Measurements from ENCODE around the gene SYTL1.

Gene SYTL1

DNA sequence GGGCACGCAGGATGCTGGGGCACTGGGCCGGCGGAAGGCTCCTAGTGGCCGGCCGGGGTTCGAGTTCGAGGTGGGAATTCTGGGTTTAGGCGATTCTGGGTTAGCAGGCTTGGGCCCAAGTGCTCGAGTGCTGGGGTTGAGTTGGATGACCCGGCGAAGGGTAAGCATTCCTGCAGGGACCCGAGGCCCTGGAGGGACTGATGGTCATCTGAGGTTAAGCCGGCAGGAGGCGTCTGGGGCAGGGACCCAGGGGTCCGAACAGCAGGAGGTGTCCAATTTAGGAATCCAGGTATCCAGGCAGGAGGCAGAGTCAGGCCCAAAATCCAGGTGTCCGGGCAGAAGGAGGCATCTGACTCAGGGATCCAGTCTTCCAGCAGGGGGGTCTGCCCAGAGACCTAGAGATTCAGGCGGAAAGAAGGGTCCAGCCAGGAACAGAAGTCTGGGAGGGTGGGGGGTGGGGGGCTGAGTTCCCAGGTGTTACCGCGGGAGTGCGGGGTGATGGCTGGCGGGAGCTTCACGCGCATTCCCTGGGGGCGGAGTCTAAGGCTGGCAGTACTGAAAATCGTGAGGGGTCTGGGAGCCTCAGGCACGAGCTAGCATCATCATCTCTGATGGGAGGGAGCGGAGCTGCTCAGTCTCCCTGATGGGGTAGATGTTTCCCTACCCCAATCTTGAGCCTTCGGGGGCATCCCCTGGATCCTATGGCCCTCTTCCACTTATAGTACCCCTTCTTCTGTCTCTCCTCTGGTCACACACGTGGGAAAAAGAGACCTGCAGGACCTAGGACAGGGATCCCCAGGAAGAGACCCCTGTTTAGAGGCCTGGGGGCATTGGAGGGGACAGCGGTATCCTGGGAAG, 51.2 kb downstream of the SYTL1 start:
- Histone ChIP-seq H3K4me3 (ENCODE audit: low read depth, low read length) (peak overlapping the region; percentile 81), H3K27ac (ENCODE audit: low read depth, low read length) (peak overlapping the region; percentile 90; the same call in 1 of the 2 replicates), H3K9ac (ENCODE audit: low read length) (peak overlapping the region; percentile 74), H3K4me1 (ENCODE audit: control insufficient read depth, insufficient read depth, low read length) (peaks cover 24% of the 10 kb centered on the region), H3K27me3 (ENCODE audit: control insufficient read depth, insufficient read depth, low read length) (no peaks in the 10 kb centered on the region), H3K36me3 (ENCODE audit: control insufficient read depth, insufficient read depth, low read length) (peaks cover 8% of the 10 kb centered on the region), H3K9me3 (ENCODE audit: control insufficient read depth, insufficient read depth, low read depth, low read length) (no peaks in the 10 kb centered on the region)

DNA sequence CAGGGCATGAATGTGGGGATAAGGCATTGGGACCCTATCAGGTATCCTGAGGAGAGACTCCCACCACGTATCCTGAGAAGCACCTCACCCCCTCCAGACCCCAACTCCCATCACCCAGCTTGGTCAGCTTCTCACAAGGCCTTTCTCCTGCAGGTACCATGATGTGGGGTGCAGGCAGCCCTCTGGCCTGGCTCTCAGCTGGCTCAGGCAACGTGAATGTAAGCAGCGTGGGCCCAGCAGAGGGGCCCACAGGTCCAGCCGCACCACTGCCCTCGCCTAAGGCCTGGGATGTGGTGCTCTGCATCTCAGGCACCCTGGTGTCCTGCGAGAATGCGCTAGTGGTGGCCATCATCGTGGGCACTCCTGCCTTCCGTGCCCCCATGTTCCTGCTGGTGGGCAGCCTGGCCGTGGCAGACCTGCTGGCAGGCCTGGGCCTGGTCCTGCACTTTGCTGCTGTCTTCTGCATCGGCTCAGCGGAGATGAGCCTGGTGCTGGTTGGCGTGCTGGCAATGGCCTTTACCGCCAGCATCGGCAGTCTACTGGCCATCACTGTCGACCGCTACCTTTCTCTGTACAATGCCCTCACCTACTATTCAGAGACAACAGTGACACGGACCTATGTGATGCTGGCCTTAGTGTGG, 51.9 kb downstream of the SYTL1 start:
- Histone ChIP-seq H3K4me3 (ENCODE audit: low read depth, low read length) (peak overlapping the region; percentile 81; the same call in 1 of the 2 replicates), H3K9me3 (ENCODE audit: control insufficient read depth, insufficient read depth, low read depth, low read length) (no peaks in the 10 kb centered on the region), H3K27me3 (ENCODE audit: control insufficient read depth, insufficient read depth, low read length) (no peaks in the 10 kb centered on the region), H3K4me1 (ENCODE audit: control insufficient read depth, insufficient read depth, low read length) (peaks cover 31% of the 10 kb centered on the region), H3K27ac (ENCODE audit: low read depth, low read length) (no peak overlapping the region), H3K9ac (ENCODE audit: low read length) (no peak overlapping the region), H3K36me3 (ENCODE audit: control insufficient read depth, insufficient read depth, low read length) (peaks cover 8% of the 10 kb centered on the region)

DNA sequence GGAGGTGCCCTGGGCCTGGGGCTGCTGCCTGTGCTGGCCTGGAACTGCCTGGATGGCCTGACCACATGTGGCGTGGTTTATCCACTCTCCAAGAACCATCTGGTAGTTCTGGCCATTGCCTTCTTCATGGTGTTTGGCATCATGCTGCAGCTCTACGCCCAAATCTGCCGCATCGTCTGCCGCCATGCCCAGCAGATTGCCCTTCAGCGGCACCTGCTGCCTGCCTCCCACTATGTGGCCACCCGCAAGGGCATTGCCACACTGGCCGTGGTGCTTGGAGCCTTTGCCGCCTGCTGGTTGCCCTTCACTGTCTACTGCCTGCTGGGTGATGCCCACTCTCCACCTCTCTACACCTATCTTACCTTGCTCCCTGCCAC, 52.4 kb downstream of the SYTL1 start:
- Histone ChIP-seq H3K27me3 (ENCODE audit: control insufficient read depth, insufficient read depth, low read length) (no peaks in the 10 kb centered on the region), H3K4me3 (ENCODE audit: low read depth, low read length) (no peak overlapping the region), H3K9ac (ENCODE audit: low read length) (no peak overlapping the region), H3K4me1 (ENCODE audit: control insufficient read depth, insufficient read depth, low read length) (peaks cover 36% of the 10 kb centered on the region), H3K27ac (ENCODE audit: low read depth, low read length) (no peak overlapping the region), H3K36me3 (ENCODE audit: control insufficient read depth, insufficient read depth, low read length) (peaks cover 8% of the 10 kb centered on the region), H3K9me3 (ENCODE audit: control insufficient read depth, insufficient read depth, low read depth, low read length) (no peaks in the 10 kb centered on the region)

DNA sequence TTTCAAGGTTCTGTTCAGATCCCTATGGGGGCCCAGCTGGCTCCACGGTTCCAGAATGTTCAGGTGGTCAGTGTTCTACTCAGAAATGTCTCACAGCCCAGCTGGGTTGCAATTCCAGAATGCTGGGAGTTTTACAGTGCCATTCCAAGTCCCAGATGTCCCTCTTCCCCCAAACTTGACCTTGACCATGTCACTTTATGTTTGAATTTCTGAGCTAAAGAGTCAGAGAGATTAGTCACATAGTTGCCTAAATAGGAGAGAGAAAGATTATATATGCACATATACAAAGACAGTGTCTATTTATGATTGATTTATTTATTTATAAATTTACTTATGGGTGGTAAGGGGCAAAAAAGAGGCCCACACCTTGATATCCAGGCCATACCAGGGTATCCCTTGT, 53.1 kb downstream of the SYTL1 start:
- H3K27me3 ChIP-seq (ENCODE audit: control insufficient read depth, insufficient read depth, low read length): no peaks in the 10 kb centered on the region
- H3K36me3 ChIP-seq (ENCODE audit: control insufficient read depth, insufficient read depth, low read length): peaks cover 8% of the 10 kb centered on the region
- H3K9me3 ChIP-seq (ENCODE audit: control insufficient read depth, insufficient read depth, low read depth, low read length): no peaks in the 10 kb centered on the region
- H3K9ac ChIP-seq (ENCODE audit: low read length): no peak overlapping the region
- peaks cover 40% of the 10 kb centered on the region for H3K4me1 ChIP-seq (ENCODE audit: control insufficient read depth, insufficient read depth, low read length)
- H3K4me3 ChIP-seq (ENCODE audit: low read depth, low read length): no peak overlapping the region
- no peak overlapping the region for H3K27ac ChIP-seq (ENCODE audit: low read depth, low read length)

DNA sequence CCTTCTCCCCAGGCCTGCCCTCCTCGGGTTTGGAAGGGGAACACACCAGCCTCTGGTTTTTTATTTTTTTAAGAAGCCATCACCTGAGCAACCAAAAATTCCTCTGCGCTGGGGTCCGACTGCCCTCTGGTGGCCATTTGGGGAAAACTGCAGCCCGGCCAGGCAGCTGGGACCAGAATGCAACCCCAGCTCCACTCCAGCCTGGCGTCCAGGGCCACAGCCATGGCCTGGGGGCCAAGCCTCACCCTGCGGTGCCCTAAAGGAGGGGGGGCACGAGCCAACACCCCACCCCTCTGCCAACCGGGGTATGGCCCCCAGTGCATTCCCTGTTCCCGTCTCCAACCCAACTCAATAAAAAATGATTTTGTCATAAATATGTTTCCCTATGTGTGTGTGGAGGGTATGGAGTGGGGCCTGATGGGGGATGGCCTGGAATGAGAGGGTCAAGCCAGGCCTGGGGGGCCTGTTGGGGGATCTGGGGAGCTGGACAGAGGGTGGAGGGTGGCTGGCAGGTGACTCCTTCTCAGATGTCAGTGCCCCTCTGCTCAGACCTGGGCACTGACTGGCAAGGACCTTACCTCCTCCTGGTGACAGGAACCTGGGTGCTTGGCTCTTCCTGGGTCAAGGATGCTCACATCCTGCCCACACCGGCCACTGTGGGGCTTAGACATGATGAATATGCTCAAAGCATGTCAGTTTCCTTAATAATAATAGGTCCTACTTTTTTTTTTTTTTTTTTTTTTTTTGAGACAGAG, 53.8 kb downstream of the SYTL1 start:
- no peaks in the 10 kb centered on the region for H3K9me3 ChIP-seq (ENCODE audit: control insufficient read depth, insufficient read depth, low read depth, low read length)
- no peak overlapping the region for H3K4me3 ChIP-seq (ENCODE audit: low read depth, low read length)
- H3K9ac ChIP-seq (ENCODE audit: low read length): no peak overlapping the region
- H3K36me3 ChIP-seq (ENCODE audit: control insufficient read depth, insufficient read depth, low read length): peaks cover 8% of the 10 kb centered on the region
- H3K27me3 ChIP-seq (ENCODE audit: control insufficient read depth, insufficient read depth, low read length): no peaks in the 10 kb centered on the region
- peaks cover 47% of the 10 kb centered on the region for H3K4me1 ChIP-seq (ENCODE audit: control insufficient read depth, insufficient read depth, low read length)
- H3K27ac ChIP-seq (ENCODE audit: low read depth, low read length): no peak overlapping the region

DNA sequence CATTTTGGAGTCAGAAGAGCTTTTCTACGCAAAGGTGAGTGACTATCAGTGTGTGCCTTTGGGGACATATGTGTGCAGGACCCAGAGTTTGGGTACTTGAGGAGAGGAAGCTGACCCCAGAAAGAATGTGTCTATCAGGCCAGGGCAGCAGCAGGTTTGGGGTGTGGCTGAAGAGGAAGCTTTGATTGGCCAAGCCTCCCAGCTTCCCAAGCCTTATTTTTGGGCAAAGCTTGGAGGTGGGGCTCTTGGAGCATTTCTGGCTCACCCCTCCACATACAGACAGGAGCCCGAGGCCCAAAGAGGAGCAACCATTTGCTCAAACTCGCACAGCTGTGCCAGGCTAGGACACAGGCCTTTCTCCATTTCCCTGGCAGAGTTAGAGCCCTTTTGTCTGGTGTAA, 55.3 kb downstream of the SYTL1 start:
- no peak overlapping the region for H3K9ac ChIP-seq (ENCODE audit: low read length)

DNA sequence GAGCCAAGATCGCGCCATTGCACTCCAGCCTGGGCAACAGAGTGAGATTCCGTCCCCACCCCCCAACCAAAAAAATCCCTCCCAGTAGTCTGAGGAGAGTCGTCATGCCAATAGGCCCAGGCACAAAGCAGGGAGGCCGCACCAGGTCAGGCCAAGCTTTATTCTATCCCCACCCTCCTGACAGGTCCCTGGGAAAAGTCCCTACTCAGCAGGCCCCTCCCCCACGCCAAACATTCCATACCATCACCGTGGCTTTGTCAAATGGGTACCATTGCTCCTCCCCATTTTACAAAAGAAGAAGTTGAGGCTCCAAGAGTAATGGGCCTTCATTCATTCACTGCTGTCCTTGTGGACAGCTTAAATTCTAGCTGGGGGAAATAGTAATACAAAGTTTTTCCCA, 55.9 kb downstream of the SYTL1 start:
- H3K4me3 ChIP-seq (ENCODE audit: low read depth, low read length): no peak overlapping the region
- peaks cover 41% of the 10 kb centered on the region for H3K4me1 ChIP-seq (ENCODE audit: control insufficient read depth, insufficient read depth, low read length)
- H3K9ac ChIP-seq (ENCODE audit: low read length): no peak overlapping the region
- H3K27ac ChIP-seq (ENCODE audit: low read depth, low read length): no peak overlapping the region
- no peaks in the 10 kb centered on the region for H3K27me3 ChIP-seq (ENCODE audit: control insufficient read depth, insufficient read depth, low read length)
- no peaks in the 10 kb centered on the region for H3K9me3 ChIP-seq (ENCODE audit: control insufficient read depth, insufficient read depth, low read depth, low read length)
- peaks cover 8% of the 10 kb centered on the region for H3K36me3 ChIP-seq (ENCODE audit: control insufficient read depth, insufficient read depth, low read length)

More for the DNA sequence above, 55.3 kb downstream of the SYTL1 start:
- H3K4me3 ChIP-seq (ENCODE audit: low read depth, low read length): no peak overlapping the region
- peaks cover 8% of the 10 kb centered on the region for H3K36me3 ChIP-seq (ENCODE audit: control insufficient read depth, insufficient read depth, low read length)
- H3K27ac ChIP-seq (ENCODE audit: low read depth, low read length): no peak overlapping the region
- H3K4me1 ChIP-seq (ENCODE audit: control insufficient read depth, insufficient read depth, low read length): peaks cover 37% of the 10 kb centered on the region
- H3K9me3 ChIP-seq (ENCODE audit: control insufficient read depth, insufficient read depth, low read depth, low read length): no peaks in the 10 kb centered on the region
- H3K27me3 ChIP-seq (ENCODE audit: control insufficient read depth, insufficient read depth, low read length): no peaks in the 10 kb centered on the region

DNA sequence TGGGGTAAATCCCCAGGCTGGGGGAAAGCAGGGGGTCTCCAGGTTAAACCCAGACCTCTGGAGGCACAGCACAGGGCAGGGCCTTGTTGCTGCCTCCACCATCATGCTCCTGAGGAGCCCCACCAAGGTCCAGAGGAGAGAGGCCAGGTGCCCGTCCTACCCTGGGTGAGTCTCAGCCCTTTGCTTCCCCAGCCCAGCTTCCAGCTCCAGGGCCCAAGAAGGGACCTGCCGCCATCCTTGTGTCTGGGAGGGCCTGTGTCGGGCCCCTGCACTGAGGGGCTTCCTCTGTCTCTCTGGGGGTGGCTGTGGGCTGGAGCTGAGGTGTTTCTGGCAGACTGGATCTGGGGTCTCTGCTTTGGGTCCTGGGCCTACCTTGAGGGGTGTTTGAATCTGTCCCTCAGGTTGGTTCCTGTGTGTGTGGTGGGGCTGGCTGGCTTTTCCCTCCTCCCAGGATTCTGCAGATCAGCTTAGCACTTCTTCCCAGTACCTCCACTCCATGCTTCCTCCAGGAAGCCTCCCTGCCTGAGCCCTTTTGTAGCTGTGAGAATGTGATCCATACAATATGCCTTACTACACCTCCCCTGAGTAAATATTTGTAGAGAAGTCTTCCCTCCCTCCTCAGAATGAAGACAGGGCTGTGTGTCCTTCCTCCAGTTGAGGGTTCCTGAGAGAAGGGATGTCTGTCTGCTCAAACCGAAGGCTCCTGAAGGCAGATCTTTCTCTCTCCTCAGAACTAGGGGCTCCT, 56.8 kb downstream of the SYTL1 start:
- Histone ChIP-seq H3K9me3 (ENCODE audit: control insufficient read depth, insufficient read depth, low read depth, low read length) (no peaks in the 10 kb centered on the region), H3K27me3 (ENCODE audit: control insufficient read depth, insufficient read depth, low read length) (no peaks in the 10 kb centered on the region), H3K36me3 (ENCODE audit: control insufficient read depth, insufficient read depth, low read length) (peaks cover 8% of the 10 kb centered on the region), H3K4me1 (ENCODE audit: control insufficient read depth, insufficient read depth, low read length) (peaks cover 44% of the 10 kb centered on the region), H3K4me3 (ENCODE audit: low read depth, low read length) (no peak overlapping the region), H3K27ac (ENCODE audit: low read depth, low read length) (no peak overlapping the region), H3K9ac (ENCODE audit: low read length) (no peak overlapping the region)

DNA sequence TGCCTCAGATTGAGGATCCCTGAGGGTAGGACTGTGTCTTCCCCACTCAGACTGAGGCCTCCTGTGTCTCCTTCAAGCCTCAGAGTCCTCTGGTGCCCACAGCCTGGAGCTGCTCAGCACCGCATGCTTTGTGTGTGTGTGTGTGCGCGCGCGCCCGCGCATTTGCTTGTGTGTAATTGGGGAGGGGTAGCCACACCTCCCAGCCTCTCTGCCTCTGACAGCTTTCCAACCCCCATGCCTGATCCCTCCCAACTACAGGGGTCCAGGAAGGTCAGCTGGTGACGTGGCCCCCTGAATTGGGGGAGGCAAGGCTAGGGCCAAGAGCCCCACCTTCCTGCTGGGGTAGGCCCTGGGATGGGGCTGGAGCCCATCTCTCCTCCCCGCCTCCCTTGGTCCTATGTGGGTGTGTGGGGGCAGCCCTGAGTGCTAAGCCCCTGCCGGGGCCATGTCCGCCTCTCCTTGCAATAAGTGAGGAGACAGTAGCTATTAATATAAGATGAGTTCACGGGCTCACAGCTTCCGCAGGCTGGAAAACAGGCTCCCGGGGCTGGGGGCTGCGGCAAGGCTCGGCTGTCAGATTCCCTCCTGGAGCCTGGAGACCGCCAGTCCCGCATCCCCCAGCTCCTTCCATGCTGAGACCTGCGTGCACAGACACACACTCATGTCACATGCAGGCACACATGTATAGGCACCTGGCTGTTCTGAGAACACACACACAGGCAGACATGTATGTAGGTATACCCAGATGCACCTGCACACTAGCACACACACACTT, 57.6 kb downstream of the SYTL1 start:
- no peak overlapping the region for H3K4me3 ChIP-seq (ENCODE audit: low read depth, low read length)
- H3K4me1 ChIP-seq (ENCODE audit: control insufficient read depth, insufficient read depth, low read length): peaks cover 52% of the 10 kb centered on the region
- H3K27ac ChIP-seq (ENCODE audit: low read depth, low read length): no peak overlapping the region
- H3K9ac ChIP-seq (ENCODE audit: low read length): peak overlapping the region; percentile 17
- H3K27me3 ChIP-seq (ENCODE audit: control insufficient read depth, insufficient read depth, low read length): no peaks in the 10 kb centered on the region
- H3K9me3 ChIP-seq (ENCODE audit: control insufficient read depth, insufficient read depth, low read depth, low read length): no peaks in the 10 kb centered on the region
- H3K36me3 ChIP-seq (ENCODE audit: control insufficient read depth, insufficient read depth, low read length): peaks cover 2% of the 10 kb centered on the region

Data from HUES6 (cell line).